GM12873 (cell line): Measurements from ENCODE around the gene PLEKHG4B.

ENCODE experiments used
- TF ChIP-seq, protein P1 (sequence below): IDR thresholded peaks from 2 replicates; pipeline ENCODE4 v1.5.1; 2012; ENCODE audit warnings: low read depth, mild to moderate bottlenecking, moderate library complexity, low read length, control low read depth; ENCODE audit not compliant: insufficient read depth; ENCODE audit errors: missing control alignments

Gene PLEKHG4B

GRCh38 chr5:204001-204400 is 112.0 kb downstream of the PLEKHG4B start:
- TF ChIP-seq, protein P1, sequence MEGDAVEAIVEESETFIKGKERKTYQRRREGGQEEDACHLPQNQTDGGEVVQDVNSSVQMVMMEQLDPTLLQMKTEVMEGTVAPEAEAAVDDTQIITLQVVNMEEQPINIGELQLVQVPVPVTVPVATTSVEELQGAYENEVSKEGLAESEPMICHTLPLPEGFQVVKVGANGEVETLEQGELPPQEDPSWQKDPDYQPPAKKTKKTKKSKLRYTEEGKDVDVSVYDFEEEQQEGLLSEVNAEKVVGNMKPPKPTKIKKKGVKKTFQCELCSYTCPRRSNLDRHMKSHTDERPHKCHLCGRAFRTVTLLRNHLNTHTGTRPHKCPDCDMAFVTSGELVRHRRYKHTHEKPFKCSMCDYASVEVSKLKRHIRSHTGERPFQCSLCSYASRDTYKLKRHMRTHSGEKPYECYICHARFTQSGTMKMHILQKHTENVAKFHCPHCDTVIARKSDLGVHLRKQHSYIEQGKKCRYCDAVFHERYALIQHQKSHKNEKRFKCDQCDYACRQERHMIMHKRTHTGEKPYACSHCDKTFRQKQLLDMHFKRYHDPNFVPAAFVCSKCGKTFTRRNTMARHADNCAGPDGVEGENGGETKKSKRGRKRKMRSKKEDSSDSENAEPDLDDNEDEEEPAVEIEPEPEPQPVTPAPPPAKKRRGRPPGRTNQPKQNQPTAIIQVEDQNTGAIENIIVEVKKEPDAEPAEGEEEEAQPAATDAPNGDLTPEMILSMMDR: no peak

GRCh38 chr5:204462-204861 is 112.5 kb downstream of the PLEKHG4B start:
- TF ChIP-seq, protein P1: no peak

DNA sequence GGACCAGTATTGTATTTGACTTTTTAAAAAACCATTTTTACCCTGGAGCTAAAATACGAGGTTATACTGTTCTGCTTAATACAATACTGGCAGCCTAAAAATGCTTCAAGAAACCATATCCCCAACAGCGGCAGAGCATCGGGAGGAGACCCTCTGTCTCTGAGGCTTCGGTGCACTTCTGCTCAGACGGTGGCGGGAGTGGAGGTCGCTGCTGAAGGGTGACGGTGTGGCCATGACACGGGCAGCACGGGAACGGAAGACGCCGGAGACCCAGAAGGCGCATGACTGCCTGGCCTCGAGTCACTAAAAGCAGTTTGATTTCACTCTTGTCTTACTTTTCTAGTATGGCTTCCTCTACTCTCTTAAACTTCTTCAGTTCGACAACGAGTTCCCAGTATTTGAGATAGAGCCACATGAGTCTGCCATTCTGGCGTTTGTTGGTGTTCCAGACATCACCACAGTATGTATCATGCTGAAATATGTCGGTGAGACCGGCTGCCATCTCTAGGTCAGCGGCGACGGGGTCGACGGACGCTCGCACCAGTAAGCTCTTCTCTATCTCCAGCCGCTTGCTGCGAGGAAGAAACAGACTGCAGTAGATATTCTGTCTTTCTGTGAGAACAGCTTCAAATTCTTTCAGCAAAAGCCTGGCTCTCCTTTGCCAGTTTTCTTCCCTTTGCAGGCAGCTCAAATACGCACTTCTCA is 113.2 kb downstream of the PLEKHG4B start:
- TF ChIP-seq, protein P1: no peak

GRCh38 chr5:206406-206805 is 114.4 kb downstream of the PLEKHG4B start:
- TF ChIP-seq, protein P1: no peak

DNA sequence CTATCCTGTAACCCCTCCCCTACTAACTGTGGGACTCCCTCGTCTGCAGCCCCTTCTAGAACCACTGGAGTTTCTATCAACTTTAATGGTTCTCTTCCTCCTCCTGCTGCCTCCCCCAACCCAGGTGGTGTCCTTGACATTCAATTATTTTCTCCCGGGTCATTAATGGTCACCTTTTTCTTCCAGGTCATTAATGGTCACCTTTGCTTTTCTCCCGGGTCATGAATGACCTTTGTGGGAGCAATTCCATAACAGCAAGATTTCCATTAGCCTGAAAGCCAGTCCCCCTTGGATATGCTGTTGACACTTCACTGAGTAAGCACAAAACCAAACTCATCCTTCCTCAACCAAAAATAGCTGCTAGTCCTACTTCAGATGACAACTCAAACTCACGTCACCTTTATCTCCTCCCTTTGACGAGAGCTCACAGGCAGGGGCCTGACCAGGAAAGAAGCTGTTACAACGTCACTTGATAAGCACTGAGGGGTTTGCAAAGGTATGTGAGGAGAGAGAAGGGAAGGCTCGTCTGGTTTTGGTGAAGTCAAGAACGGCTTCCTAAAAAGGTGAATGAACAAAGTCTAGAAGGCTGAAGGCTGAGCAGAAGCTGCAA is 115.1 kb downstream of the PLEKHG4B start:
- TF ChIP-seq, protein P1: no peak

DNA sequence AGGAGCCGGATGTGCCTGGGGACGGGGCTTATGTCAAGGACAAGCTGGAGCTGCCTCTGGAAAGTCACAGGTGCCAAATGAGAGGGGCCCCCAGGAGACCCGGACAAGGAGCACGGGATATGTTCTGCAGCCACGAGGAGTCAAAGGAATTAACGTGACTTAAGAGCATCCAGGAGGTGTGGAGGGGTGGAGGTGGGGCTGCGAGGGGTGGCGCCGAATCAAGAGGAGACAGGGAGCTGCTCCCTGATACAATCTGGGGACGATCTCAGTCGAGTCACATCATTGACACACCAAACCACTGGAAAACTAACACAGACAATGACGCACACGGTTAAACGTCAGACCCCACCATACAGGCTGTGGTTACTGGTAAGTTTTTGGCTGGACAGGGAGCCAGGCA is 115.6 kb downstream of the PLEKHG4B start:
- TF ChIP-seq, protein P1: no peak

GRCh38 chr5:208449-209114 is 116.6 kb downstream of the PLEKHG4B start:
- TF ChIP-seq, protein P1: no peak
